DOHH2 (cell line): ENCODE data around the gene GJB6.

Experiments
- CTCF ChIP-seq: fragments of 200-600 bp; sonication (generic); IDR thresholded peaks from one replicate; pipeline ENCODE4 v1.5.1; 2014; ENCODE audit warnings: antibody characterized with exemption, mild to moderate bottlenecking, low read depth, low read length; ENCODE audit not compliant: poor library complexity, severe bottlenecking
- EZH2phosphoT487 ChIP-seq: fragments of 200-600 bp; sonication (generic); IDR thresholded peaks from 2 replicates; pipeline ENCODE4 v1.6.1; 2017; ENCODE audit warnings: borderline replicate concordance, mild to moderate bottlenecking, antibody characterized with exemption, low read length, moderate library complexity, mixed read lengths

- TF ChIP-seq CTCF = no peak
- TF ChIP-seq EZH2phosphoT487 = no peak
Observed at GRCh38 chr13:20186771-20187170, 45.3 kb downstream of the GJB6 start.
